ENCODE results near the gene PEAK3. TPM values are rescaled to one million over a fixed set of nuclear protein-coding genes. Genes with fewer than 3 reads are reported as not detected.

Gene PEAK3
- total RNA-seq, 2 donors from 2014 or later, result 1.5 to 1.9 TPM

DNA sequence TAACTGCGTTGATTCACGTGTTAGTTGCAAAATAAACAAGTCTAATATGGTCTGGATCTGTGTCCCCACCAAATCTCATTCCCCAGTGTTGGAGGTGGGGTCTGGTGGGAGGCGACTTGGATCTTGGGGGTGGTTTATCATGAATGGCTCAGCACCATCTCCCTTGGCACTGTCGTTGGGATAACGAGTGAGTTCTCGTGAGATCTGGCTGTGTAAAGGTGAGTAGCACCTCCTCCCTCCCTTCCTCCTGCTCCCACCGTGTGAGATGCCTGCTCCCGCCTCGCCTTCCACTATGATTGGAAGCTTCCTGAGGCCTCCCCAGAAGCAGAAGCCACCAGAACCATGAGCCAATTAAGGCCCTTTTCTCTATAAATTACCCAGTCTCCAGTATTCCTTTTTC, 4.8 kb downstream of the PEAK3 start:
- H3K27ac ChIP-seq, result no peak overlapping the region
- H3K9me3 ChIP-seq, result no peaks in the 10 kb centered on the region
- no peak overlapping the region for H3K4me3 ChIP-seq
- no peaks in the 10 kb centered on the region for H3K27me3 ChIP-seq
- TF ChIP-seq, protein P1, sequence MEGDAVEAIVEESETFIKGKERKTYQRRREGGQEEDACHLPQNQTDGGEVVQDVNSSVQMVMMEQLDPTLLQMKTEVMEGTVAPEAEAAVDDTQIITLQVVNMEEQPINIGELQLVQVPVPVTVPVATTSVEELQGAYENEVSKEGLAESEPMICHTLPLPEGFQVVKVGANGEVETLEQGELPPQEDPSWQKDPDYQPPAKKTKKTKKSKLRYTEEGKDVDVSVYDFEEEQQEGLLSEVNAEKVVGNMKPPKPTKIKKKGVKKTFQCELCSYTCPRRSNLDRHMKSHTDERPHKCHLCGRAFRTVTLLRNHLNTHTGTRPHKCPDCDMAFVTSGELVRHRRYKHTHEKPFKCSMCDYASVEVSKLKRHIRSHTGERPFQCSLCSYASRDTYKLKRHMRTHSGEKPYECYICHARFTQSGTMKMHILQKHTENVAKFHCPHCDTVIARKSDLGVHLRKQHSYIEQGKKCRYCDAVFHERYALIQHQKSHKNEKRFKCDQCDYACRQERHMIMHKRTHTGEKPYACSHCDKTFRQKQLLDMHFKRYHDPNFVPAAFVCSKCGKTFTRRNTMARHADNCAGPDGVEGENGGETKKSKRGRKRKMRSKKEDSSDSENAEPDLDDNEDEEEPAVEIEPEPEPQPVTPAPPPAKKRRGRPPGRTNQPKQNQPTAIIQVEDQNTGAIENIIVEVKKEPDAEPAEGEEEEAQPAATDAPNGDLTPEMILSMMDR (IDR thresholded peaks at IDR 0.05), result no peak
- no peak for DNase-seq (ENCODE audit: low spot score)
- peaks cover 21% of the 10 kb centered on the region for H3K36me3 ChIP-seq
- H3K4me1 ChIP-seq, result peaks cover 0 to 50% of the 10 kb centered on the region in 2 donors

DNA sequence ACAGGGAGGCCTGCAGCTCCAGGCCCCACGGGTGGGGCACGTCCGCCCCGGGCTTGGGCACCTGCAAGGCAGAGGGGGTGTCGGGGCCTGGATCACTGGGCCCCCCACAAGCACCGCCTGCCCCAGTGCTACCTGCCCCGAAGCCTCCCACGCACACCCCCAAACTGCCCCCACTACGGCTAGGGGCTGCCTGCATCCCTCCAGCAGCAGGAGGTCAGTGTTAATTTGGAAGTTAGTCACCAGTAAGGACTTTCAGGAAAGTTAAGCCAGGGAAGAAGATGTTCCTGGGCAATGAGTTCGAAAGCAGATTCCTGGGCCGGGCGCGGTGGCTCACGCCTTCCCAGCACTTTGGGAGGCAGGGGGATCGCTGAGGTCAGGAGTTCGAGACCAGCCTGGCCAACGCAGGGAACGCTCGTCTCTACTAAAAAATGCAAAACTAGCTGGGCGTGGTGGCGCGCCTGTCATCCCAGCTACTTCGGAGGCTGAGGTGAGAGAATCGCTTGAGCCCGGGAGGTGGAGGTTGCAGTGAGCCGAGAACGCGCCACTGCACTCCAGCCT, 5.5 kb downstream of the PEAK3 start:
- Histone ChIP-seq H3K4me3 (no peak overlapping the region), H3K27ac (no peak overlapping the region), H3K9me3 (no peaks in the 10 kb centered on the region), H3K4me1 (peaks cover 0 to 50% of the 10 kb centered on the region in 2 donors), H3K36me3 (peaks cover 28% of the 10 kb centered on the region), H3K27me3 (no peaks in the 10 kb centered on the region)
- TF ChIP-seq, protein P1 (IDR thresholded peaks at IDR 0.05), result no peak
- no peak for DNase-seq (ENCODE audit: low spot score)

DNA sequence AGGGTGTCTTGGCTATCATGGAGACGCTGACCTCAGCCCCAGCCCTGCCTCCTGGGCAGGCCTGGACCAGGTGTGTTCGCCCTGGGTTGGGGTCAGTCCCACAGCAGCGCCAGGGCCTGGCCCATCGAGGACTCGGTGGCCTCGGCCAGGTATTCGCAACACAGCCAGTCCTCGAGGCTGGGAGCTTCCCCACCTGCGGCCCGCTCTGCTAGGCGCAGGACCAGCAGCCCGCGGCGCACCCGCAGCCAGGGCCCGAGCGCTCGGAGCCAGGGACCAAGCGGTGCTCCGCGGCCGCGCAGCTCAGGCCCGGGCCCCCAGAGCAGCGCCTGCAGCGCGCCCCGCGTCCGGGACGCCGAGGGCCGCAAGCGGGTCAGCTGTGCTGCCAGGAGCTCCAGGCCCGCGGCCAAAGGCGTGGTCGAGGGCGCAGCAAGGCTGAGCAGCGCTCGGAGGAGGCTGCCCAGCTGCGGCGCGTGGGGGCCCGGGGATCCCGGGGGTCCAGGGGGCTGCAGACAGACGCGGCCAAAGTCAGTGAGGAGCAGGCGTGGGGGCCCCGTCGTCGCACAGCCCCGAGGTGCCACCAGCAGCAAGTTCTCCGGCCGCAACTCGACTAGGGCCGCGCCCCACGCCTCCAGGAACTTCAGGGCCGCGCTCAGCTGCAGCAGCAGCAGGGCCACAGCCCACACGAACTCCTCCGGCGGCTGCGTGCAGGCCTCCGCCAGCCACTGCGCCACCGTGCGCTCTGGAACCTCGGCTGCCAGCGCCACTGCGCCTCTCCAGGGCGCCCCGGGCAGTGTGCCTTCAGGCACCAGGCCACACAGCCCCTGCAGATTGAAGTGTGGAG, 6.2 kb downstream of the PEAK3 start:
- H3K27ac ChIP-seq, result peak overlapping the region in 1 of 2 donors; percentile 32
- no peak overlapping the region for H3K4me3 ChIP-seq
- peaks cover 0 to 55% of the 10 kb centered on the region in 2 donors for H3K4me1 ChIP-seq

DNA sequence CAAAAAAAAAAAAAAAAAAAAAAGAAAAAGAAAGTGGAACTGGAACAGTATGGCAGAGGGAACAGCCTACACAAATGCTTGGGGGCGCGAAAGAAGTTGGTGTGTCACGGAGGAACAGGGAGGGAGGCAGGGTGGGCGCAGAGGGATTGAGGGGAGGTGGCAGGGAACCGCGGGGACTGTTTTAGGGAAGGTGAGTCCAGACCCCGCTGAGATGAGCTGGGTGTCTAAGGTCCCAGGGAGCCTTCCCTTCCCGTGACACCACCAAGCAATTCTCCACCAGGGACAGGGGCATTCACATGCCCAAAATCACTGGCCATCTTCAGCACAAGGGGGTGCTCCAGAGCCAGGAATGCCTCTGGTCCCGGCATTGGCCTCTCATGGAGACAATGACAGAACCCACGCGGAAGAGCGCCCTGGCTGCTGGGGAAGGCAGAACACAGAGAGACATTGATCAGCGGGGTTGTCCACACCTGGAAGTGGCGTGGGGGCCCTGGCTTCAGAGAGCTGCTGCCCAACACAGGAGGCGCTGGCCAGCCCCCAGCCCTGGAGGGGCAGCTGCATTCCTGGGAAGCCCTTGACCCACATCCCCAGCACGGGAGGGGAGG, 6.9 kb downstream of the PEAK3 start:
- Histone ChIP-seq H3K36me3 (peaks cover 35% of the 10 kb centered on the region), H3K9me3 (no peaks in the 10 kb centered on the region), H3K4me1 (peaks cover 0 to 55% of the 10 kb centered on the region in 2 donors), H3K4me3 (no peak overlapping the region), H3K27me3 (no peaks in the 10 kb centered on the region), H3K27ac (peak overlapping the region in 1 of 2 donors; percentile 32)
- peak; percentile 77 for DNase-seq (ENCODE audit: low spot score)
- TF ChIP-seq, protein P1 (IDR thresholded peaks at IDR 0.05), result peak; percentile 32 to 66

More for the DNA sequence above, 6.2 kb downstream of the PEAK3 start:
- no peaks in the 10 kb centered on the region for H3K27me3 ChIP-seq
- TF ChIP-seq, protein P1 (IDR thresholded peaks at IDR 0.05), result no peak
- H3K9me3 ChIP-seq, result no peaks in the 10 kb centered on the region
- DNase-seq (ENCODE audit: low spot score), result no peak
- H3K36me3 ChIP-seq, result peaks cover 31% of the 10 kb centered on the region

DNA sequence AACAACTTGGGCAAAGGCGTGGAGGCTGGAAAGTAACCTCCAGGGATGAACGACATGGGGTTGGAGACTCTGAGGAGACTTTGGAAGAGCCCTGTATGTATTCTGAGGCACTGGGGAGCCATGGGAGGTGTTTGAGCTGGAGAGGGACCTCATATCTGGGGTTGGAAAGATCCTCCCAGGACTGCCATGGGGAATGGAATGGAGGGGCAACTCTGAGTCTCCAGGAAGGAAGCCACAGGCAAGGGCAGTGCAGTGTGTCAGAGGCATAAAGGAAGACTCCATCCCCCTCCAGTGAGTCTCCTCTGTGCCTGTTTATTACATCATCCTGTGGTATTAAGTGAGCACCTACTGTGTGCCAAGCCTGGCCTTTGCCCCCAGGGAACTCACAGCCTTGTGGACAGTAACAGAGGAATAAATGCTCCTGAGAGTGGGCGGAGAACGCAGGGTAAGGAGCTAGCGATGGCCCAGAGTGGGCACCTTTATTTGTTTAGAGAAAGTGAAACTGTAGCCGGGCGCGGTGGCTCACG, 7.7 kb downstream of the PEAK3 start:
- Histone ChIP-seq H3K36me3 (peaks cover 38% of the 10 kb centered on the region), H3K9me3 (no peaks in the 10 kb centered on the region), H3K27me3 (no peaks in the 10 kb centered on the region), H3K4me1 (peaks cover 0 to 55% of the 10 kb centered on the region in 2 donors), H3K4me3 (no peak overlapping the region), H3K27ac (peak overlapping the region; percentile 71 to 100)
- TF ChIP-seq, protein P1 (IDR thresholded peaks at IDR 0.05), result no peak
- DNase-seq (ENCODE audit: low spot score), result no peak

Measured in right atrium auricular region (tissue), 2 donors.